Loucy (cell line): ENCODE data around the gene CTNNAL1.
"Not testable (repeated sequence)": the region's sequence is repeated elsewhere in the genome, so short reads cannot be mapped to it uniquely, and the experiment has no call there.

Experiments used
- H2AFZ ChIP-seq: fragments of 200-600 bp; sonication (generic); 2 replicates; pipeline ENCODE4 v1.6.0; 2016; ENCODE audit warnings: antibody characterized with exemption, mild to moderate bottlenecking, low read length, moderate library complexity
- H3F3A ChIP-seq: fragments of 200-600 bp; 2 replicates; pipeline ENCODE4 v1.6.0; 2016; ENCODE audit warnings: antibody characterized with exemption, low read depth, mild to moderate bottlenecking
- H3K27me3 ChIP-seq: fragments of 200-600 bp; sonication (generic); 2 replicates; pipeline ENCODE4 v1.6.1; 2014; ENCODE audit warnings: low read length, mild to moderate bottlenecking; ENCODE audit not compliant: insufficient read depth, poor library complexity, severe bottlenecking
- H3K36me3 ChIP-seq: fragments of 200-600 bp; sonication (generic); 2 replicates; pipeline ENCODE4 v1.6.1; 2016; ENCODE audit warnings: low read length; ENCODE audit not compliant: insufficient read depth
- H3K4me1 ChIP-seq: fragments of 200-600 bp; sonication (generic); 2 replicates; pipeline ENCODE4 v1.5.1; 2014; ENCODE audit warnings: low read length, mild to moderate bottlenecking; ENCODE audit not compliant: insufficient read depth, poor library complexity, severe bottlenecking
- H3K4me2 ChIP-seq: fragments of 200-600 bp; sonication (generic); 2 replicates; pipeline ENCODE4 v1.6.0; 2014; ENCODE audit warnings: antibody characterized with exemption, low read length, low read depth, mild to moderate bottlenecking; ENCODE audit not compliant: poor library complexity, severe bottlenecking
- H3K4me3 ChIP-seq: fragments of 200-600 bp; sonication (generic); 2 replicates; pipeline ENCODE4 v1.5.1; 2014; ENCODE audit warnings: low read length, mild to moderate bottlenecking, mixed read lengths; ENCODE audit not compliant: poor library complexity, severe bottlenecking
- H3K79me2 ChIP-seq: fragments of 200-600 bp; sonication (generic); 2 replicates; pipeline ENCODE4 v1.6.1; 2014; ENCODE audit warnings: low read length; ENCODE audit not compliant: insufficient read depth
- H3K9ac ChIP-seq: fragments of 200-600 bp; sonication (generic); 2 replicates; pipeline ENCODE4 v1.6.0; 2014; ENCODE audit warnings: mild to moderate bottlenecking, low read depth, low read length, moderate library complexity; ENCODE audit not compliant: poor library complexity, severe bottlenecking
- H3K9me2 ChIP-seq: fragments of 200-600 bp; sonication (generic); replicated peaks from 2 replicates; pipeline ENCODE4 v1.6.1; 2016; ENCODE audit warnings: low read depth, low read length, mixed read lengths
- H3K9me3 ChIP-seq: fragments of 200-600 bp; sonication (generic); 2 replicates; pipeline ENCODE4 v1.6.1; 2014; ENCODE audit warnings: mild to moderate bottlenecking, antibody characterized with exemption, low read length, low read depth; ENCODE audit not compliant: insufficient read depth
- H4K20me1 ChIP-seq: fragments of 200-600 bp; sonication (generic); 2 replicates; pipeline ENCODE4 v1.6.0; 2014; ENCODE audit warnings: antibody characterized with exemption, low read length, mild to moderate bottlenecking; ENCODE audit not compliant: insufficient read depth, poor library complexity, severe bottlenecking
- CTCF ChIP-seq: fragments of 200-600 bp; sonication (generic); conservative IDR thresholded peaks from 2 replicates; pipeline ENCODE4 v1.5.1; 2014; ENCODE audit warnings: mild to moderate bottlenecking, antibody characterized with exemption, low read length
- EZH2phosphoT487 ChIP-seq: fragments of 200-600 bp; IDR thresholded peaks from 2 replicates; pipeline ENCODE4 v1.6.1; 2018; ENCODE audit warnings: antibody characterized with exemption, mild to moderate bottlenecking, moderate library complexity, borderline replicate concordance

Gene CTNNAL1

DNA sequence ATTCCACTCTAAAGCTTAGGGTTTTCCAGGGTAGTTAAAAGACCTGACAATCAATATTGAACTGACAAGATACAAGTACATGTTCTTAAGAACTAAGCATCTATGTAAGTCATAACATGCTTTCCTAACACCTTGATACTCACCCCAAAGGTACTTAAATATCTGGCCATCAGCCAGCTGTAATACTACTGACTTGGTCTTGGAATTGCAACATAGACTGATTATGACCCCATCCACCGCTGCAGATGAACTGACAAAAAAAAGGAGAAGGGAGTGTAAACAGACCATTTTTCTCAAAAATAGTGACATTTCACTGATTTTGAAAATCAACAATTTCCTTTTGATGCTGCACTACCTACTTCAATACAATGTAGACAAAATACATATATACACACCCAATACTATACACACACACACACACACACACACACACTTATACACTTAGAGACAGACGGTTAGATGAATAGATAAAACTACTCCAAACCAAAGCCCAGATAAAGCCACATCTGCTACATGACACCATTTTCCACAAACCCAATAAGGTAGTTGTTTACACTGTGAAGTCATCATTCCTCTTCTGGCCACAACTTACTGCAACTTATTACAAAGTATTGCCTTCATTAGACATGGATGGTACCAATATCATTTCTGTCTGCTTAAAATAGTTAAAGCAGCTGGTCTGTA lies 109.7 kb downstream of the CTNNAL1 start:
- no peaks in the 10 kb centered on the region for H3F3A ChIP-seq
- H3K27me3 ChIP-seq = no peaks in the 10 kb centered on the region
- H4K20me1 ChIP-seq = no peaks in the 10 kb centered on the region
- H3K9ac ChIP-seq = no peak overlapping the region
- H3K9me3 ChIP-seq = no peaks in the 10 kb centered on the region
- no peak overlapping the region for H3K4me3 ChIP-seq
- H3K4me2 ChIP-seq = no peak overlapping the region
- H2AFZ ChIP-seq = no peak overlapping the region
- no peaks in the 10 kb centered on the region for H3K9me2 ChIP-seq
- H3K4me1 ChIP-seq = no peaks in the 10 kb centered on the region
- TF ChIP-seq EZH2phosphoT487 (no peak), CTCF (no peak)
- no peaks in the 10 kb centered on the region for H3K79me2 ChIP-seq
- H3K36me3 ChIP-seq = peaks cover 69% of the 10 kb centered on the region

GRCh38 chr9:108900176-108900575 lies 113.1 kb downstream of the CTNNAL1 start:
- Histone ChIP-seq H2AFZ (no peak overlapping the region), H3K4me2 (no peak overlapping the region), H3K9me2 (no peaks in the 10 kb centered on the region), H3K27me3 (no peaks in the 10 kb centered on the region), H3K4me1 (no peaks in the 10 kb centered on the region), H3K4me3 (no peak overlapping the region), H3K79me2 (no peaks in the 10 kb centered on the region), H3K9ac (no peak overlapping the region), H3K9me3 (no peaks in the 10 kb centered on the region), H3K36me3 (peaks cover 72% of the 10 kb centered on the region), H3F3A (no peaks in the 10 kb centered on the region), H4K20me1 (no peaks in the 10 kb centered on the region)
- TF ChIP-seq EZH2phosphoT487 = no peak
- no peak for TF ChIP-seq CTCF

- not testable (repeated sequence) for H3K9me3 ChIP-seq, H3K4me1 ChIP-seq, H3K4me3 ChIP-seq, H3K27me3 ChIP-seq, H3F3A ChIP-seq, H2AFZ ChIP-seq, H3K9ac ChIP-seq, H4K20me1 ChIP-seq, H3K79me2 ChIP-seq, H3K4me2 ChIP-seq, H3K9me2 ChIP-seq
- peaks cover 71% of the 10 kb centered on the region for H3K36me3 ChIP-seq
These were observed 114.1 kb downstream of the CTNNAL1 start for GRCh38 chr9:108899023-108899695.
